OCI-LY7 (cell line): Measurements from ENCODE around the gene ZNF670. TPM values are rescaled to one million over a fixed set of nuclear protein-coding genes. Genes with fewer than 3 reads are reported as not detected.

Source experiments
- BruUV-seq: library from RNA; stranded (reverse); fragments of 400-500 nt; replicated peaks from 2 replicates; lab custom pipeline; 2021; lab: Mats Ljungman, UMichigan
- CTCF ChIA-PET: fragments of 300-600 bp; sonication (Branson Sonifier 250); formaldehyde crosslinking; loops from one replicate; lab custom pipeline; 2022; ENCODE audit warnings: antibody characterized with exemption; ENCODE audit not compliant: unreplicated experiment; lab: Charles Lee
- POLR2A ChIA-PET: fragments of 300-600 bp; sonication (Branson Sonifier 250); formaldehyde crosslinking; loops from one replicate; lab custom pipeline; 2022; ENCODE audit warnings: antibody characterized with exemption; lab: Charles Lee
- DNase-seq: peaks from one replicate; pipeline ENCODE4 v3.0.0-alpha.2; 2015; ENCODE audit warnings: low spot score
- H2AFZ ChIP-seq: fragments of 200-600 bp; sonication (generic), shearing (Covaris generic); 2 replicates; pipeline ENCODE4 v1.6.1; 2014; ENCODE audit warnings: mild to moderate bottlenecking, antibody characterized with exemption, low read length, moderate library complexity
- H3K27ac ChIP-seq: fragments of 200-600 bp; sonication (generic); 2 replicates; pipeline ENCODE4 v1.5.1; 2014; ENCODE audit warnings: mixed run types, low read depth, mild to moderate bottlenecking, moderate library complexity, low read length, inconsistent platforms; ENCODE audit not compliant: poor library complexity, severe bottlenecking
- H3K36me3 ChIP-seq: fragments of 200-600 bp; sonication (generic); 2 replicates; pipeline ENCODE4 v1.6.1; 2014; ENCODE audit warnings: mild to moderate bottlenecking, antibody characterized with exemption, low read length, moderate library complexity, mixed read lengths; ENCODE audit not compliant: insufficient read depth
- H3K4me1 ChIP-seq: fragments of 200-600 bp; sonication (generic); 2 replicates; pipeline ENCODE4 v1.5.1; 2014; ENCODE audit warnings: mild to moderate bottlenecking, low read length; ENCODE audit not compliant: insufficient read depth, poor library complexity, severe bottlenecking
- H3K4me2 ChIP-seq: fragments of 200-600 bp; sonication (generic); 2 replicates; pipeline ENCODE4 v1.6.1; 2014; ENCODE audit warnings: mild to moderate bottlenecking, low read length
- H3K4me3 ChIP-seq: fragments of 200-600 bp; sonication (generic); 2 replicates; pipeline ENCODE4 v1.5.1; 2014; ENCODE audit warnings: mild to moderate bottlenecking, low read depth, low read length; ENCODE audit not compliant: poor library complexity, severe bottlenecking
- H3K79me2 ChIP-seq: fragments of 200-600 bp; sonication (generic); 2 replicates; pipeline ENCODE4 v1.6.1; 2016; ENCODE audit warnings: low read depth, mild to moderate bottlenecking, low read length, moderate library complexity, mixed read lengths; ENCODE audit not compliant: insufficient read depth
- H3K9me2 ChIP-seq: fragments of 200-600 bp; sonication (generic); 2 replicates; pipeline ENCODE4 v1.6.1; 2016; ENCODE audit warnings: mild to moderate bottlenecking, low read length, mixed read lengths; ENCODE audit not compliant: insufficient read depth
- H3K9me3 ChIP-seq: fragments of 200-600 bp; sonication (generic); 2 replicates; pipeline ENCODE4 v1.6.1; 2014; ENCODE audit warnings: mild to moderate bottlenecking, mixed run types, low read length, mixed read lengths
- H4K20me1 ChIP-seq: fragments of 200-600 bp; sonication (generic); 2 replicates; pipeline ENCODE4 v1.6.1; 2014; ENCODE audit warnings: mild to moderate bottlenecking, antibody characterized with exemption, low read length, moderate library complexity, mixed read lengths; ENCODE audit not compliant: insufficient read depth
- CTCF ChIP-seq: fragments of 200-600 bp; sonication (generic); conservative IDR thresholded peaks from 2 replicates; pipeline ENCODE4 v1.5.1; 2014; ENCODE audit warnings: mild to moderate bottlenecking, antibody characterized with exemption, low read length, moderate library complexity, mixed read lengths
- EZH2phosphoT487 ChIP-seq: fragments of 200-600 bp; sonication (generic); IDR thresholded peaks from 2 replicates; pipeline ENCODE4 v1.6.1; 2018; ENCODE audit warnings: low read depth, borderline replicate concordance, mild to moderate bottlenecking, mixed run types, antibody characterized with exemption, low read length, moderate library complexity, mixed read lengths
- intact Hi-C: fragments of 100-400 bp; cut with micrococcal nuclease; formaldehyde crosslinking; loops from one replicate; pipeline ENCODE4 v1.10.0; 2022; ENCODE audit not compliant: unreplicated experiment
- total RNA-seq, 2 experiments: library from RNA; depleted of rRNA in 1 of 2; stranded (reverse); fragments of >200 nt in 1 of 2; shearing (Covaris generic) in 1 of 2; gene quantifications; 2 replicates each; pipeline ENCODE4 v1.2.3, GENCODE V29; 2014 to 2022

The ZNF670 gene
- total RNA-seq, 2 experiments from 2014 or later, result 5.5 to 8.6 TPM

DNA sequence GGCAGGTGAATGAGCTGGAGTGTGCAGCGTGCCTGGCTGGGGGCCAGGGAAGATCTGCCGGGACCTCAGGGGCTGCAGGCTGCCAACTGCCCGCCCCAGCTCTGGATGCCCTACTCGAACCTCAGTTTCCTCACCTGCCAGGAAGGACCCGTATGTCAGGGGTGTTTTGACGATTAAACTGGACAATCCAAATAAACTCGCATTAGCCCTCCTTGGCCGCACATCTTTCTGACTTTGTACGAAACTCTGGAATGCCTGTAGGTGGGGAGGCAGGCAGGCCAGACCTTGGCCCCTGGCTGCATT is 33.8 kb upstream of the ZNF670 start:
- no peaks in the 10 kb centered on the region for H3K4me1 ChIP-seq
- no peaks in the 10 kb centered on the region for H3K79me2 ChIP-seq
- ChIA-PET POLR2A (no interaction called here), CTCF (no interaction called here)
- intact Hi-C loops, result no loop called here
- no peak overlapping the region for H3K4me3 ChIP-seq
- H2AFZ ChIP-seq, result no peak overlapping the region
- no TSS peak for BruUV-seq
- H3K36me3 ChIP-seq, result no peaks in the 10 kb centered on the region
- H4K20me1 ChIP-seq, result no peaks in the 10 kb centered on the region
- DNase-seq, result no peak
- TF ChIP-seq CTCF (no peak), EZH2phosphoT487 (no peak)
- no peaks in the 10 kb centered on the region for H3K9me3 ChIP-seq
- H3K4me2 ChIP-seq, result no peak overlapping the region
- no peaks in the 10 kb centered on the region for H3K9me2 ChIP-seq
- no peak overlapping the region for H3K27ac ChIP-seq

DNA sequence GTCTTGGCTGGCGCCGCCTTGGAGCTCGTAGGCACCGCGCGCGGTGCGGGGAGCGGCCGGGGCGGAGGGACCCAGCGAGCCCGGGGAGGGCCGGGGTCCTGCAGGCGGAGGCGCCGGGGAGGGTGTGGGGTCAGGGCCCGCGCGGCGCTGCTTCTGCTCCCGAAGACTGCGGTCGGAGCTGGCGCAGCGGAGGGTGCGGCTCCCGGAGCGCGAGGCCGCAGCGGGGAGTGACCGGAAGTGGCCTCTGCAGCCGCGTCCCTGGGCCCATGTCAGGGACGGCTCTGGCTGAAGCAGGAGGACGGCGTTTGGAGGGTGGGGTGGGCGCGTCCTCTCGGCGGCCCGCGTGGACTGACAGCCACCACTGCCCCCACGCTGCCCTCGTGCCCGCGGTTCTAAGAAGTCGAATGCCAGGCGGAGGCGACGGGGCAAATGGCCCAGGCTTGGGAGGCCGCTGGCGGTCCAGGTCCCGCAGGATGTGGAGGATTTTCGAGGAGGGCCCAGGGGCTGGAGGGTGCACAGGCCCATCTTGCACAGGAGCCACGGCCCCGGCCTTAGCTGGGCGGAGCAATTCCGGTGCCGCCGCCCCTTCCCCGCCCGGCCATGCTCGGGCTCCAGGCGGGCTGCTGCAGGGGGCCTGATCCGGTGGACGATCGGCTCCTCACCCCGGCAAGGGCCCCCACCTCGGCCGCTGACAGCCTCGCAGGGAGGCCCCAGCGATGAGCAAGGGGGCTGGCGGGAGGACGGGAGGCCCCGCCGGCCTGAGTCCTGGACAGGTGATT is 33.3 kb upstream of the ZNF670 start:
- POLR2A ChIA-PET, result no interaction called here
- CTCF ChIA-PET, result no interaction called here
- no peaks in the 10 kb centered on the region for H3K9me3 ChIP-seq
- H3K4me3 ChIP-seq, result no peak overlapping the region
- H2AFZ ChIP-seq, result no peak overlapping the region
- H3K79me2 ChIP-seq, result no peaks in the 10 kb centered on the region
- H3K4me1 ChIP-seq, result no peaks in the 10 kb centered on the region
- no peaks in the 10 kb centered on the region for H4K20me1 ChIP-seq
- BruUV-seq, result no TSS peak
- no peak overlapping the region for H3K27ac ChIP-seq
- intact Hi-C loops, result no loop called here
- H3K36me3 ChIP-seq, result no peaks in the 10 kb centered on the region
- DNase-seq, result no peak
- H3K4me2 ChIP-seq, result no peak overlapping the region
- TF ChIP-seq EZH2phosphoT487 (no peak), CTCF (no peak)
- H3K9me2 ChIP-seq, result no peaks in the 10 kb centered on the region

GRCh38 chr1:247111259-247111699 is 32.7 kb upstream of the ZNF670 start:
- Histone ChIP-seq H3K9me3 (no peaks in the 10 kb centered on the region), H3K4me1 (no peaks in the 10 kb centered on the region), H3K79me2 (no peaks in the 10 kb centered on the region), H3K9me2 (no peaks in the 10 kb centered on the region), H3K27ac (no peak overlapping the region), H2AFZ (no peak overlapping the region), H3K4me2 (no peak overlapping the region), H3K4me3 (no peak overlapping the region), H4K20me1 (no peaks in the 10 kb centered on the region), H3K36me3 (no peaks in the 10 kb centered on the region)
- ChIA-PET POLR2A (no interaction called here), CTCF (no interaction called here)
- intact Hi-C loops, result no loop called here
- no peak for DNase-seq
- no TSS peak for BruUV-seq
- TF ChIP-seq CTCF, result no peak
- no peak for TF ChIP-seq EZH2phosphoT487
